GM18951 (cell line): ENCODE results near the gene AFAP1.

ENCODE experiments used
- POLR2A ChIP-seq: IDR thresholded peaks from 4 replicates; pipeline ENCODE4 v1.6.1; 2011; ENCODE audit warnings: mild to moderate bottlenecking; ENCODE audit not compliant: insufficient read length, insufficient read depth; ENCODE audit errors: extremely low read depth
- in situ Hi-C: fragments of 300-500 bp; cut with MboI; formaldehyde crosslinking; loops from one replicate; pipeline ENCODE4 v1.12.0; 2022; ENCODE audit warnings: low sequenced_read_pairs, mixed read lengths, inconsistent platforms; ENCODE audit not compliant: unreplicated experiment

AFAP1 gene

DNA sequence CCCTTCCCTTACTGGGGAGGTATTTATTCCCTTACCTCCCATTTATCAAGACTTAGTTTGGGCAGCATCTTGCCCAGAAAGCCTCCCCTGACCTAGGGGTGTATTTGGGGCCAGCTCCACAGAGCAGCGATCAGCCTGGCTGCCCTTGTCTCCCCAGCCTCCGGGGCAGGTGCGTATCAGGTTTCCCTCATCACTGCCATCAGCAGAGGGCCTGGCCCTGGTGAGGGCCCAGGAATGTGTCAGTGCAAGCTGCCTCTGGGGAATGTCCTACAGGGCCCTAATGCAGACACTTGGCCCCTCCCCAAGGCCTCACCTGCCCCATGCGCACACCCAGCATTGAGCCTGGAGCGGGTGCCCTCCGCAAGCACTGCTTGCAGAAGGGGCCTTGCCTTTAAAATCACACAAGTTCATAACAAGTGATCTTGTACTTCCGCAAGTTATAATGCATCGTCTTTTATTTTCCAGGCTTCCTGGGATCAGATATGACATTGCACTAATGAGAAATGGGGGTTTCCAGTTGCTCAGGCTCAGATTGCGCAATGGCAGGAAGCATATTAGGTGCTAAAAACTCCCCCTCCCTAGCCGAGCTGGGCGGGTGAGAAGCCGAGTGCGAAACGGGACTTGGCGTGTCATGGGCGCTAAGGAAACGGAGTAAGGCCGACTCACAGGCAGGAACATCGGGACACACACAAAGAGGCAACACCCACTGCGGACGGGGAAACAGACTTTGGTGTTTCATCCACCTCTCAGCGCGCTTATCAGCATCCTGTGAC is 25.4 kb upstream of the AFAP1 start:
- TF ChIP-seq POLR2A: no peak
- in situ Hi-C loops: no loop called here

DNA sequence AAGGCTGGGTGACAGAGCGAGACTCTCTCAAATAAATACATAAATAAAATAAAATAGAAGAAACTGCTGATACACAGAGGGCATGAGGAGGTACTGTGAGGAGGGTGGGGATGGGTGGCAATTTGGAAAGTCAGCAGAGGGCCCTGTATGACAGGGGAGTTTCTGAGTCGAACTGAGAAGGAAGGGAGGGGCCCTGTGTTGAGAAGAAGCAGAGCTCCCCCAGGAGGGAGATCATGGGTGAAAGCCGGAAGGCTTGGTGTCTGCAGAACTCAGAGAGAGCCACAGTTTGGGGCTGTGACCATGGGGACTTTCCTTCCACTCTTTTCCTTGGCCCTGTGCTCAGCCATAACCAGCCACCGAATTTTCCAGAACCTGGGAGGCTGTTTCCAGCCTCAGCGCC is 24.8 kb upstream of the AFAP1 start:
- in situ Hi-C loops: no loop called here
- no peak for TF ChIP-seq POLR2A

DNA sequence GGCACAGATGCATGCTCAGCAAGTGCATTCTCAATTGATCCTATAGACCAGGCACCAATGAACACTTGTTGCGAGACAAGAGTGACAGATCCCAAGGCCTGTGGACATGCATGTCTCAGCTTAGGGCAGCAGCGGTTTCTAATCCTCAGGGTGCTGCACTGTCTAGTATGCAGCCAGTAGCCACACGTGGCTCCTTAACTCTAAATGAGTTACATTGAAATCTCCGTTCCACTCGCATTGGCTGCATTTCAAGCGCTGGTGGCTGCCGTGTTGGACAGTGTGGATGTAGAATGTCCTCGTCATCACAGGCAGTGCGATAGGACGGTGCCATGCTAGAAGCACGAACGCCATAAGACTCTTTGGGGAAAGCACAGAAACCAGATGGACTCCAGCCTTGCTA is 24.0 kb upstream of the AFAP1 start:
- TF ChIP-seq POLR2A: no peak
- in situ Hi-C loops: no loop called here

DNA sequence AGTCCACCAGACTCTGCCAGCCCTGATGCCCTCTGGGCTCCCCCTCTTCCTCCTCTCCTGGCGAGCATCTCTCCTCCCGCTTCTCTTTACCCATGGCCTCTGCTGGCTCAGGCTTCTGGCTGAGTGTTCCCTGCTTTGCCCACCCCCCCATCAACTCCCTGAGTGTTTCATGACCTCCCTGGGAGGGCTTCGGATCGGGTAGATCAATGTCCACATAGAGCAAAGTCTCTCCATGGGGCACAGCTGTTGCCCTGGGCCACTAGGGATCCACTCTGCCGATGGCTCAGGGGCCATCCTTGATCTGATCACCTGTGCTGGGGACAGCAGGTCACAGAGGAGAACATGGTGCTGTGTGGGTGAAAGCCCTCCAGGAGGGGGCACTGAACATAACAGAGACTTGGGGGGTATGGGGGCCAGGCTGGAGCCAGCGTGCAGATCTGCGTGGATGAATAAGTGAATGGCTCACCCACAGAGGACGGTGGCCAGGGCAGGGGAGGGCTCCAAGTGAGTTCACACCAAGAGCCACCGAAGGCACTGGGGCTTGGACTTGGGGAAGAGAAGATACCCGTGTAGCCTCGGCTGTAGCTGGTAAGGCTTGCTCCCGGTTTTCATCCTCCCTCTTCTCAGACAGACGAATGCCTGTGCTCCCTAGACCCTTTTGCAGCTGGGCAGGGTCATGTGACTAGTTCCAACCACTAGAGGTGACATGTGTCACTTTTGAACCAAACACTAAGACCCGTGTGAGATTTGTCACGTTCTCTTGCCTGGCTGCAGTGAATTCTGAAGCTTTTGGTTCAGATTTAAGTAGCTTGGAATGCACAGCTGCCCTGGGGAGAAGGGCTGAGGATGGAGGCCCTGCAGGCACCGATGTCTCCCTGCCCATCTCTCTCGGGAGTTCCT is 23.2 kb upstream of the AFAP1 start:
- in situ Hi-C loops: no loop called here
- TF ChIP-seq POLR2A: no peak

DNA sequence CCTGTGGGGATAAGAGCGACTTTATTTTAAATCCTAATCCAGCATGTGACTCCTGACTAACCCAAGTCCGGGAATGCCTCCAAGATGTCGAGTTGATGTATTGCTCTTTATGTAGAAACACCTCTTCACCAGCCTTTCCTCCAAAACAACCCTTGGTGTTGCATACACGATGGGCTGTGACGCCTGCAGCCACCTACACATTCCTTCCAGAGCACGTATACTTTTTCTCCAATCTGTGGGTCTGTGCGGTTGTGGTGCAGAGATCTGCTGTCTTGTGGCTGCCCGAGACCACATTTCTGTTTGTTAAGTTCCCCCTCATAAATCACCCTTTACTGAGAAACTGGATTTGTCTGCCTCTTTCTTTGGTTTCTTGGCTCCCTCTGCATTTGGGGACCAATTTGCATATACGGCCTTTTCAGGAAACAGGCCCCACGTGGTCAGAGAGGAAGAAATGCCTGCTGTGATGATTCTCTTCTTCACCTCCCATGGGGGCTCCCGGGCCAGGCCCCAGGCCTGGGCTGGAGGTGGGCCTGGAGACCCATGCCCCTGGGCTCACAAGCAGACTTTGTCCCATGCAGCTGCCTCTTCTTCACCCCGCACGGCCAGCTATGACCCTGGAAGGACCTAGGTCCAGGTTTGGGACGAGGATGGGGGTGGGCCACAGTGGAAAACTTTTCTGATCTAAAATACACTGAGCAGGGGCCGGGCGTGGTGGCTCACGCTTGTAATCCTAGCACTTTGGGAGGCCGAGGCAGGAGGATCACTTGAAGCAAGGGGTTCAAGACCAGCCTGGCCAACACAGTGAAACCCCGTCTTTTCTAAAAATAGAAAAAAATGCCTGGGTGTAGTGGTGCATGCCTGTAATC is 21.4 kb upstream of the AFAP1 start:
- TF ChIP-seq POLR2A: no peak
- in situ Hi-C loops: no loop called here

DNA sequence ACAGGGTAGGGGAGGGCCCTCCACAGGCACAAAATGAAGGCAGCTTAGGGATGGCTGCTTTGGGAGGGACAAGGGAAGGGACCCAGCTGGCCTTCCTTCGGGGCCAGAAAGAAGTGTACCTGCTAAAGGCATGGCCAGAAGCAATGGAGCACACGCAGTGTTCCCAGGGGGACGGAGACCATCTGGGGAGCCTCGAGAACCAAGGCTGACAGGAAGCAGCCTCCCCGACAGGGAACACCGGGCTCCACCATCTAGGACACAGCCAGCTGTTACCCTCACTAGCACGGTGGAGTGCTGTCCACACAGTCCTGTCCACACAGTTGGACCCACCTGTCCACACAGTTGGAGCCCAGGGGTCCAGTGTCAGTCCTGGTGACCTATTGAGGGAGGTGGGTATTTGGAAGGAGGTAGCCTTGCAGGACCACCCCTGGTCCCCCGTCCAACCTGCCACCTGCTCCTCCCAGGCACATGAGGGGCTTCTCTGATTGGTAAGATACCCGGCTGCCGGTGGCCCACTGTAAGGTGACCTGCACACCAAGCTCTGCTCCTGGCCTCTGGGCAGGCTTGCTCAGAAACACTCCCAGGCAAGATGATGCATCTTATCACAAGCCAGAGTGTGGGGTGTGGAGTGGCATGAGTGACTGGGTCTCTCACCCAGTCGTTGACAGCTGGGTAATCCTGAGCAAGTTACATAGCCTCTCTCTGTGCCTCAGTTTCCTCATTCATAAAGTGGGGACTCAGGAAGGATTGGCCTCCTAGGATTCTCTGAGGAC is 20.5 kb upstream of the AFAP1 start:
- no peak for TF ChIP-seq POLR2A
- in situ Hi-C loops: no loop called here

DNA sequence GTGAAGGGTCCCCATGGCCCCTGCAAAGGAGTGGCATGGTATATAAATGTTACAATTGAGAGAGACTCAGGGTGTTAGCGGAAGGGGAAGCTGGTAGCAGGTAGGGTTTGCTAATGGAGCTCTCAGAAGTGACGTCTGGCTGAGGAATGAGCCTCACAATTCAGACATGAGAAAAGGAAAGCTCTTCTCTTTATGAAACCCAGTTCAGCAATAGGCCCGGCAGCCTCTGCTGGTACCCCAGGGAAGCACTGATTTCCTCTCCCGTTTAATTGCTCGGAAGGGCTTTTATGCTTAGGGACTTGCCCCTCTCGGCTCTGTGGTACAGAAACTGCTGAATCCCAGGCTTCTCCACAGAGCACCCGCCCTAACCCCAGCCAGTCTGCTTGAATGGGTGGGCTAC is 19.4 kb upstream of the AFAP1 start:
- in situ Hi-C loops: no loop called here
- no peak for TF ChIP-seq POLR2A

DNA sequence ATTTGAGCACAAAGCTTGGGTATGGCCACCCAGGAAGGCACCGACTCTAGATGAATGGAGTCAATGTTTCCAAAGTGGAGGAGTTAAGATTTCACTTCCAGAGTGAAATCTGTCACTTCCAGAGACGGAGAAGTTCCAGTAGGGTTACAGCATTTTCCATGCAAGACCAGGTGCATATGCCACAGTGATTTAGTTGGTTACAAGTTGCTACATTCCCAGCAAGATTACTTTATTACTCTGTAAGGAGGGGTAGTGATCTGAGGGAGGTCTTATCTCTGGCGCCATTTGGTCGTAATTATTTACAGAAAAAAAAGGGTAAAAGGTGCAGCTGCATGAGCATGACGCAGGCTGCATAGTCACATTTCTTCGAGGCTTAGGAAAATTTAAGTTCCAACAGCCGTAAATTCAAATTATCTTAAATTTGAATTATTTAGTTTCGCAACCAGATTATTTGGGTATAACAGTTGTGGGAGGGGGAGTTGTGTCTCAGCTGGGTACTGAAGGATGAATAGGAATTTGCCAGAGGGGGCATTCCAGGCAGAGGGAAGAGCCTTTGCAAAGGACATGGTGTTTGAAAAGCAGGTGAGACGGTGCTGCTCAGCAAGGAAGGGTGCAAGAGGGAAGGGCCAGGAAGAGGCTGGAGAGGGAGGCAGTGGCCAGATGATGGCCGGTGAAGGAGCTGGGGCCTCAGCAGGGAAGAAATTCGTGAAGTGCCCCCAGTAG is 17.4 kb upstream of the AFAP1 start:
- no peak for TF ChIP-seq POLR2A
- in situ Hi-C loops: no loop called here

DNA sequence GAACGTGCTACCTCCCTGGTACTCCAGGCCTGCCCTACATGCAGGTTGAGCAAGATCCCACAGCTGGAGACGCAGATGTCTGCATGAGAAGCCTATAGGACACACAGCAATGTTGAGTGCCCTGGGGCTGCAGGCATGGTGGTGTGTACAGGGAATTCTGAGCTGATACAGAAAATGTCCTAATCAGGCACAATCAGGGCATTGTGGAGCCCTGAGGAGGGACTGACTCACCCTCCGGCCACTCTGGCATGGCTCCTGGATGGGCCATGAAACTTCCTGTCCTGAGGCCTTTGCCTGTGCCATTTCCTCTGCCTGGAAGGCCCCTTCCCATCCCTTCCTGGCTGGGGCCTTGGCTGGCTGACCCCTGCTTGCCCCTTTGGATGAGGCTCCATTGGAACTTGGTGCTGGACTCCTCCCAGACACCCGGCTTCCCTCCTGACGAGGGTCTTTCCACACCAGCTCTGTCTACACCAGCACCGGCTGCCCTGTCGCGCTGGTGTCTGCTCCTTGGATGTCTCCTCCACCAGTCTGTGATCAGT is 16.7 kb upstream of the AFAP1 start:
- in situ Hi-C loops: no loop called here
- no peak for TF ChIP-seq POLR2A

DNA sequence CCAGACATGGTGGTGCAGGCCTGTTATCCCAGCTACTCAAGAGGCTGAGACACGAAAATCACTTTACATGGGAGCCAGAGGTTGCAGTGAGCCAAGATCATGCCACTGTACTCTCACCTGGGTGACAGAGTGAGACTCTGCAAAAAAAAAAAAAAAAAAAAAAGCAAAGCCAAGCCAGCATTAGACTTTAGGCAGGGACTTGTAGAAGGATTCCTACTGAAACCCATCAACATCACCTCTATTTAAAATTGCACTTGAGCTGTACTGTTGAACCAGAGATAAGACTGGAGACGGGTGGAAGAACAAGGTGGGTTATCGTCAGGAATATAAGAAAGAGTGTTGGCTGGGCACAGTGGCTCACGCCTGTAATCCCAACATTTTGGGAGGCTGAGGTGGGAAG is 15.7 kb upstream of the AFAP1 start:
- TF ChIP-seq POLR2A: no peak

DNA sequence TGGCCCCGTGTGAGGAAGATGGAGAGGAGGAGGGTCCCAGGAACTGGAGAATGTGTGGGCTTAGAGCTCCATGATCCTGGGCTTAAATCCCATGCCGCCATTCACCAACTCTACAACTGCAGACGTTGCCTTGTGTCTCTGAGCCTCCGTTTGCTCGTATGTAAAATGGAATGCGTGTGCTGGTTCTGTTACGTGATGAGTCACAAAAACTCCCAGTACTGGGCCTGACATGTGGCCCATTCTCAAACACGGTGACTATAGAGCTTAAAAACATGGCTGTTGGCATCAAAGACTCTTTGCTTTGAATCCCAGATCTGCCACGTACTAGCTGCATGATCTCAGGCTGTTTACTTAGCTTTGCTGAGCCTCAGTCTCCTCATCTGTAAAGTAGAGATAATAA is 13.0 kb upstream of the AFAP1 start:
- in situ Hi-C loops: no loop called here

More for the DNA sequence above, 15.7 kb upstream of the AFAP1 start:
- in situ Hi-C loops: no loop called here

More for the DNA sequence above, 13.0 kb upstream of the AFAP1 start:
- no peak for TF ChIP-seq POLR2A
